MV-4-11 (cell line): ENCODE results near the gene MMP19.
"Not testable (repeated sequence)": the region's sequence is repeated elsewhere in the genome, so short reads cannot be mapped to it uniquely, and the experiment has no call there.

ENCODE experiments used
- DNase-seq: peaks from one replicate; lab custom pipeline; 2025; lab: John Stamatoyannopoulos, UW

The MMP19 gene, protein sequence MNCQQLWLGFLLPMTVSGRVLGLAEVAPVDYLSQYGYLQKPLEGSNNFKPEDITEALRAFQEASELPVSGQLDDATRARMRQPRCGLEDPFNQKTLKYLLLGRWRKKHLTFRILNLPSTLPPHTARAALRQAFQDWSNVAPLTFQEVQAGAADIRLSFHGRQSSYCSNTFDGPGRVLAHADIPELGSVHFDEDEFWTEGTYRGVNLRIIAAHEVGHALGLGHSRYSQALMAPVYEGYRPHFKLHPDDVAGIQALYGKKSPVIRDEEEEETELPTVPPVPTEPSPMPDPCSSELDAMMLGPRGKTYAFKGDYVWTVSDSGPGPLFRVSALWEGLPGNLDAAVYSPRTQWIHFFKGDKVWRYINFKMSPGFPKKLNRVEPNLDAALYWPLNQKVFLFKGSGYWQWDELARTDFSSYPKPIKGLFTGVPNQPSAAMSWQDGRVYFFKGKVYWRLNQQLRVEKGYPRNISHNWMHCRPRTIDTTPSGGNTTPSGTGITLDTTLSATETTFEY

DNA sequence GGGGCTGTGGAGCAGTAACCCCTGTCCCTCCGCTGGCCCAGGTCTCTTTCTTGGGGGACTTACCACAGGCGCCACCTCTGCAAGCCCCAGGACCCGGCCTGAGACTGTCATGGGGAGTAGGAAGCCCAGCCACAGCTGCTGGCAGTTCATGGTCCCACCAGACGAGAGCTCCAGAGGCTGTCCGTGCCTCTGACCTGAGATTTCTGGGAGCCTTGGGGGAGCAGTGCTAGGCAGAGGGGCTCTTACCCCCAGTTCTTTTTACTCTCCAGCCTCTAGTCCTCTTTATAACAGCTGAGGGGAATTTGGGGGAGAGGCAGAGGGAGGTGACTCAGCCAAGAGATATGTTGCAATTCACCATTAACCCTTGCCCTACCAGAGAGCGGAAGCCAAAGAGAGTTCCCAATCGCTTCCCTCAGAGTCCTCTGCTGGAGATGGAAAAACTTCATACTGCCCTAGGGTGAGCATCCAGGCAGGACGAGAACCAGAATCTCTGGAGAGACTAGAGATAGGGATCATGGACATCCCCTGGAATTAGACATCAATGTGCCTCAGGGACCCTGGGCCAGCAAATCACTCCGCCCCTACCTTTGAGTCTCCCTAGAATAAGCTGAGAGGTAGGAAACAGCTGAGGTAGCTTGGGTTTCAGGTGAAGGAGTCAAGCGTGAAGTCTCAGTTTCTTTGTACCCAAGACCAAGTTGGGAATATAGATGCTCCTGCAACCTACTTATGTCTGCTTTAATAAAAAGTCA, at the start of gene MMP19:
MMP19 (minus strand) TSS at position 256 of the 749 bp plus-strand sequence; CDS start at position 150, 106 bp downstream.
- DNase-seq = peak; percentile 61

DNA sequence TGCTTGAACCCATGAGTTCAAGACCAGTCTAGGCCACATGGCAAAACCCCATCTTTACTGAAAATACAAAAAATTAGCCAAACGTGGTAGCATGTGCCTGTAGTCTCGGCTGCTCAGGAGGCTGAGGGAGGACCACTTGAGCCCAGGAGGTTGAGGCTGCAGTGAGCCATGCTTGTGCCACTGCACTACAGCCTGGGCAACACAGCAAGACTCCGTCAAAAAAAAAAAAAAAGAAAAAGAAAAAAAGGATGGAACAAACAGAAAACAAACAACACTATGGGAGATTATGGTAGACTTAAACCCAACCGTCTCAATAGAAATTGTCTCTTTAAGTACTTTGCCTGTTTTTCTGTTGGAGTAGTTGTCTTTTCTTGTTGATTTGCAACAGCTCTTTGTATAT, 48.6 kb upstream of the MMP19 start:
- no peak for DNase-seq

- DNase-seq = no peak
Measured at GRCh38 chr12:55885113-55885512, 42.4 kb upstream of the MMP19 start.

DNA sequence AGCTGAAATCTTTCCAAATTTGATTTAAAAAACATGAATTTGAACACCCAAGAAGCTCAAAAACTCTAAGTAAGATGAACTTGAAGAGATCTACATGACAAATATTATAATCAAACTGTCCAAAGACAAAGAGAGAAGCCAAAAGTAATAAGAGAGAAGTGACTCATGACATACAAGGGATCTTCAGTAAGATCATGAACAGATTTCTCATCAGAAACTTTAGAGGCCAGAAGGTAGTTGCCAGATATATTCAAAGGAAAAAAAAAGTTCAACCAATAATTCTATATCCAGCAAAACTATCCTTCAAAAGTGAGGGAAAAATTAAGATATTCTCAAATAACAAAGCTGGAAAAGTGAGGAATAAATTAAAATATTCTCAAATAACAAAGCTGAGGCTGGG, 35.1 kb upstream of the MMP19 start:
- DNase-seq = no peak

DNA sequence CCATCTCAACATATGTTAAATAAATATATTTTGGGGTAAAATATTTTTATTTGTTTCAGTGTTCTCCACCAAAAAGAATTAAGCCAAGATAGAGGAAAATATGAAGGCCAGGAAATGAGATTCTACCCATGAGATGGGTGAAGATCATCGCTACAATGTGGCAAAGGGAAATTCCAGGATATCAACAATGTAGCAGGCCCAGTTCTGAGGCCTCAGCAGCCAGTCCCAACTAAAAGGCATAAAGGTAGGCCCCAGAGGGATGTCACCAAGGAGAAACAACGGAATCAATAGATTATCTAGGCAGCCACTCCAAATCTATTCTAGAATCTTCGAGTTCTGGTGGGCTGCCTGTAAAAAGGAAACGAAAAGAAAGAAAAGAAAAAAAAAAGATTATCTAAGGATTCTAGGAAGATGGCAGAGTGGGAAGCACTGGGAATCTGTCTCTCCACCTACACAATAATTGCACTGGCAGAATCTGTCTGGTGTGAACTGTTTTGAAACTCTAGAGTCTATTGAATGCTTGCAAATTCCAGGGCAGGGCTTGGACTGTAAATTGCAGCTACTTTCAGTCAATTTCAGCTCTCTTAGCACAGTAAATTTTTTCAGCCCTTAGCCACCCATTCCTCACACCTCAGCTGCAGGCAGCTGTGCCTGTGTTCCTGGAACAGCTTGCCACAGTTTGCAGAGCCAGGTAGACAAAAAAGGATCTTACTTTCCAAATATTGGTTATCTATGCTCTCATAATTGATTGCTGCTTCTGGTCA, 33.1 kb upstream of the MMP19 start:
- no peak for DNase-seq

DNA sequence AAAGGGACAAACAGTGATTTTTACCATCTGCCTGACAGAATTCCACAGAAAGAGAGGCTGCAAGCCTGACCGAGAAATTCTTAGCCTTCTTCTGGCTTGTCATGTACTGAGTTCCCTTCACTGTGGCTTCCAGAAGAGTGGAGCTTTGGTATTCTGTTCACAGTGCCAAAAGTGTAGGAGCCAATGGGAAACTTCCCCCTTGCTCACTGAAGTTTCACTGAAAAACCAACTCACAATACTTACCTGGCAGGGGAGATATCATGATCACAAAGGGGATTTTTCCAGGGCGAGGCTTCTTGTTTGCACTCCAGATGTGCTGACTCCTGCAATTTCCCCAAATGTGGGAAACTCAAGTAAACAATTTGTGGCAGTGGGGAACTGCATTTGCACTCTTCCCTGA, 31.7 kb upstream of the MMP19 start:
- DNase-seq = no peak

GRCh38 chr12:55866454-55867004, 23.8 kb upstream of the MMP19 start:
- not testable (repeated sequence) for DNase-seq

DNA sequence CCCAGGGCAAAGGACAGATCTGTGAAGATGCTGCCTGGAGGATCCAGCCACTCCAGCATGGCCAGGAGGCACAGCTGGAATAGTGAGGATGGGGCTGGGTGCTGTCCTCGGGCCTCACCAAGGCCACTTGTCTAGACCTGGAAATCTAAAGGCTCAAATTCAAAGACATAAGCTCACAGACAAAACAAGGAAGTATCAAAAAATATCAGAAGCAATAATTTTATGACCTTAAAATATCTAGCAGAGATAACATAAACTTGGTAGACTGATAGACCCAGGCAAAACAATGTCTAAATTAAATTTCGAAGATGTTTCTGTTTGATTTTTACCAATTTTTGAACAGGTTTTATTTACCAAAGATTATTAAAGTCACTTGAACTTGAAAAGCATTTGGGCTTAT, 22.6 kb upstream of the MMP19 start:
- DNase-seq = no peak

DNA sequence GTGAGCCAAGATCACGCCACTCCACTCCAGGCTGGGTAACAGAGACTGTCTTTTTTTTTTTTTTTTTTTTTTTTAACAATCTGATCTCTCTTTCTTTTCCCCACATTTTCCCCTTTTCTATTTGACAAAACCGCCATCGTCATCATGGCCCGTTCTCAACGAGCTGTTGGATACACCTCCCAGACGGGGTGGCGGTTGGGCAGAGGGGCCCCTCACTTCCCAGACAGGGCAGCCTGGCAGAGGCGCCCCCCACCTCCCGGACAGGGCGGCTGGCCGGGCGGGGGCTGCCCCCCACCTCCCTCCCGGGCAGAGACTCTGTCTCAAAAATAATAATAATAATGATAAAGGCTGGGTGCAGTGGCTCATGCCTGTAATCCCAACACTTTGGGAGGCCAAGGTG, 20.2 kb upstream of the MMP19 start:
- DNase-seq = not testable (repeated sequence)

DNA sequence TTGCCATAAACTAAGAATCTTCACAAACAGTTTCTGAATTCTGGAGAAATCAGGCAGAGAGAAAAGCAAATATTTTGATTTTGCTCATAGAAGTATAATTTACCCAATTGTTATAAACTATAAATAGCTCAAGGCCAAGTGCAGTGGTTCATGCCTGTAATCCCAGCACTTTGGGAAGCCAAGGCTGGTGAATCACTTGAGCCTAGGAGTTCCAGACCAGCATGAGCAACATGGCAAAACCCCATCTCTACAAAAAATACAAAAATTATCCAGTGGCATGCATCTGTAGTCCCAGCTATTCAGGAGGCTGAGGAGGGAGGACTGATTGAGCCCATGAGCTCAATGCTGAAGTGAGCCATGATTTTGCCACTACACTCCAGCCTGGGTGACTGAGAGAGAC, 19.6 kb upstream of the MMP19 start:
- DNase-seq = no peak

DNA sequence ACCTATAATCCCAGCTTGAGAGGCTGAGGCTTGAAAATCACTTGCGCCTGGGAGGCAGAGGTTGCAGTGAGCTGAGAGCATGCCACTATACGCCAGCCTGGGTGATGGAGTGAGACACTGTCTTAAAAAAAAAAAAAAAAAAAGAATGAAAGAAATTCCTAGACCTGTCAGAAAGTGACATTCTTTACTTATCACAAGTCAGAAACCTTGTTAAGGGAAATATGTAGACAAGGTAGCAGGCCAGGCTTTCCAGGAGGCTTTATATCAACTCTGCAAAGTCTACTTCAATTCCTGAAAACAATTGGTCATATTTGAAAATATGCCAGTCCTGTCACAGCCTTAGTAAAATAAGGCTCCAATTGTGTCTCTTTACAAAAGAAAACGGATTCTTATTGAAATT, 19.1 kb upstream of the MMP19 start:
- no peak for DNase-seq

- no peak for DNase-seq
Measured at GRCh38 chr12:55861396-55861795, 18.7 kb upstream of the MMP19 start.

DNA sequence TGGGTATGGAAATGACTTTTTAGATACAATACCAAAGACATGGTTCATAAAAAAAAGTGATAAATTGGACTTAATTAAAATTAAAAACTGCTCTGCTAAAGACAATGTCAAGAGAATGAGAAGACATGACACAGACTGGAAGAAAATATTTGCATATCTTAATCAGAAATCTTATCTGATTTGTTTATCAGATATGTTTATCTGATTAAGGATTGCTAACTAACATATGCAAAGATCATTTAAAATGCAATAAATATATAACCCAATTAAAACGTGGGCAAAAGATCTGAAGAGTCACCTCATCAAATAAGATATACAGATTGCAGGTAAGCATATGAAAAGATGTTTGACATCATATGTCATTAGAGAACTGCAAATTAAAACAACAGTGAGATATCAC, 10.0 kb upstream of the MMP19 start:
- no peak for DNase-seq

GRCh38 chr12:55850893-55851292, 8.2 kb upstream of the MMP19 start:
- no peak for DNase-seq

DNA sequence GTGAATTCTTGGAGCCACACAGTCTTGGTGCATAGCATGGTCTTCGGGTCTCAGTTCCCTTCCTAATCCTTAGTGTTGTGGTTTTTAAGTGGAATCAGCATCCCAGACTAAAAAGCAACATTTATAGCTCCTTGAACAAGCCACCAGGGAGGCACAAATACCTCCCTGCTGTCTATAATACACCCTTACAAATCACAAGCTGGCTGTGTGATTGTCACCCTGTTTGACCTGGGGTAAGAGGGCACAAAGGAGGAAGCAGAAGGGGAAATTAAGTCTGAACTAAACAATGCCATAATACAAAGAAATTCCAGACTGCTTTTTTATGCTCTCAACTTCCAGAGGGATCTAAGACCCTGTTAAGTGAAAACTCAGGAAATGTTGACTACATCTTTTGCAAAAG, 7.7 kb upstream of the MMP19 start:
- DNase-seq = no peak

- no peak for DNase-seq
Measured at GRCh38 chr12:55849616-55850343, 7.0 kb upstream of the MMP19 start.

GRCh38 chr12:55847603-55848291, 5.0 kb upstream of the MMP19 start:
- DNase-seq = peak; percentile 95

DNA sequence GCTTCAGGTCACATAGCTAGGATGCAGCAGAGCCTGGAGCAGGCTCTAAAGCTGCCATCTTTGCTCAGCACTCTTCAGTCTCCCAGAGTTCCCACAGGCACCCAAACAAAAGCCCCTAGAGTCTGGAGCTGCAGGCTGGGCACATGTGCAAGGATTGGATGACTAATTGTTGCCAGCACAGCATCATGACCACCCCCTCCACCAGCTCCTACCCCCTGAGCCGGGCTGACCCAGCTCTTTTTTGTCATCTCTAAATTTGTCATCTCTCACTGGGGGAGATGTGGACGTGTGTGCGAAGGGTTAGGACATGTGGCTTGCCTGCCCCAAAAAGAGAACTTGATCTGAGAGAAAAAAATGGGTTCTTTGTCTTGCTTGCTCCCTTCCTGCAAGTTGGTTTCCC, 4.3 kb upstream of the MMP19 start:
- DNase-seq = peak; percentile 67

GRCh38 chr12:55845785-55846496, 3.2 kb upstream of the MMP19 start:
- DNase-seq = no peak

GRCh38 chr12:55845361-55845760, 2.6 kb upstream of the MMP19 start:
- DNase-seq = no peak
